Measurements from ENCODE around the gene NFILZ.

NFILZ gene

GRCh38 chr19:8642561-8642960 is 12.1 kb downstream of the NFILZ start:
- DNase-seq = no peak

GRCh38 chr19:8643860-8644653 is 13.6 kb downstream of the NFILZ start:
- DNase-seq = no peak

DNA sequence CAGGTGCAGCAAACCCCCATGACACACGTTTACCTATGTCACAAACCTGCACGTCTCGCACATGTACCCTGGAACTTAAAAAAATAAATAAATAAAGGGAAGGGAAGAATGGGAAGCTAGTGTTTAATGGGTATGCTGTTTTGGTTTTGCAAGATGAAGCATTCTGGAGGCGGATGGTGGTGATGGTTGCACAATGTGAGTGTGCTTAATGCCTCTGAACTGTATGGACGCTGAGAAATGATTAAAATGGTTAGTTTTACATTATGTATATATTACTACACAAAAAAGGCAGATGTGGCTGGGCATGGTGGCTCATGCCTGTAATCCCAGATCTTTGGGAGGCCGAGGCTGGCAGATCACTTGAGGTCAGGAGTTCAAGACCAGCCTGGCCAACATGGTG is 17.8 kb downstream of the NFILZ start:
- DNase-seq = no peak

- peak; percentile 11 for DNase-seq
Measured at GRCh38 chr19:8654591-8655339, 24.3 kb downstream of the NFILZ start.

- DNase-seq = no peak
Measured at GRCh38 chr19:8655340-8655709, 24.9 kb downstream of the NFILZ start.

DNA sequence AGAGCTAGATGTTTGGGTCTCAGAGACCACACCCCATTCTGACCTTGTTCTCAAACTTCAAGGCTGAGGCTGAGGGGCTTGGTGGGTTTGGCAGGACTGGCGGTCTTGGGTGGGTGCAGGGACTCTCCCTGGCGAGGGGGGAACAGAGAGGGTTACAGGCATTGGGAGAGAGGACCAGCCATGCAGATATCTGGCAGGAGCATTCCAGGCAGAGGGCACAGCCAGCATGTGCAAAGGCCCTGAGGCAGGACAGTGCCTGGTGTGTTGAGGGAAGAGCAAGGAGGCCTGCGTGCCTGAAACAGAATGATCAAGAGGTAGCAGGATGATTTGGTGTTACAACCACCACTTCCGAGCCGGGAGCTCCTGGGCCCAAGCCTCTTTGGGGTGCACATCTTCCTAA is 27.4 kb downstream of the NFILZ start:
- no peak for DNase-seq

GRCh38 chr19:8659905-8660304 is 29.5 kb downstream of the NFILZ start:
- DNase-seq = no peak

GRCh38 chr19:8662263-8662662 is 31.8 kb downstream of the NFILZ start:
- DNase-seq = no peak

DNA sequence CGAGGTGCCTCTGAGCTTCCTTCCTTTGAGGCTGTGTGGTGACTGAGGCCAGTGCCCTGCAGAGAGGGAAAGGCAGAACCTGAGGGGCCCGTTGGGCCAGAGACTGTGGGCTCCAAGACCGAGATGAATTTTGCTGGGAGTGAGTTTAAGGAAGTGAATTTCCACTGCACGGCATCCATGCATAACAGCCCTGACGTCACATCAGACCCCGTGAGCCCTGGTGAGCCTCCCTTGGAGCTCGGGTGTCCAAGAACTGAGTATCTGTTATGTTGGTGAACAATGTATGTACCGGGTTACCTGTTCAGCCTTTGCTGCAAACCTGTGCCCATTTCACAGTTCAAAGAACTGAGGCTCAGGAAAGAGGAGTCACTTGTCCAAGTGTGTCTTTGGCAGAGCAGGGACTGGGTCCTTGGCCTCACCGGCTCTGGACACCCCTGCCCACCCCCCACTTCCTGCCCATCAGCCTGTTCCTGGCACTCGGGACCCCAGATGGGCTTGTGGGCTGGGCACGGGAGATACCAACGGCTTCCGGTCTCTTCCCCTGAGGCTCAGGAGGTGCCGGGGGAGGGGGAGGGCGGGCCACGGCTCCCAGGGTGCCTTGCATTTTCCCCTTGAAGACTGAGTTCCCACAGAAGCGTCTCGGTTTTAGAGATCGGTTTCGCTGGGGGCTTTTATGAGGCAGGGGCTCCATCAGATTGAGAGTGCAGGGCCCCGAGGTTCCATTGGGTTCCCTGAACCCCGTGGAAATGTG is 33.7 kb downstream of the NFILZ start:
- no peak for DNase-seq

- DNase-seq = no peak
Measured at GRCh38 chr19:8664671-8665057, 34.2 kb downstream of the NFILZ start.

DNA sequence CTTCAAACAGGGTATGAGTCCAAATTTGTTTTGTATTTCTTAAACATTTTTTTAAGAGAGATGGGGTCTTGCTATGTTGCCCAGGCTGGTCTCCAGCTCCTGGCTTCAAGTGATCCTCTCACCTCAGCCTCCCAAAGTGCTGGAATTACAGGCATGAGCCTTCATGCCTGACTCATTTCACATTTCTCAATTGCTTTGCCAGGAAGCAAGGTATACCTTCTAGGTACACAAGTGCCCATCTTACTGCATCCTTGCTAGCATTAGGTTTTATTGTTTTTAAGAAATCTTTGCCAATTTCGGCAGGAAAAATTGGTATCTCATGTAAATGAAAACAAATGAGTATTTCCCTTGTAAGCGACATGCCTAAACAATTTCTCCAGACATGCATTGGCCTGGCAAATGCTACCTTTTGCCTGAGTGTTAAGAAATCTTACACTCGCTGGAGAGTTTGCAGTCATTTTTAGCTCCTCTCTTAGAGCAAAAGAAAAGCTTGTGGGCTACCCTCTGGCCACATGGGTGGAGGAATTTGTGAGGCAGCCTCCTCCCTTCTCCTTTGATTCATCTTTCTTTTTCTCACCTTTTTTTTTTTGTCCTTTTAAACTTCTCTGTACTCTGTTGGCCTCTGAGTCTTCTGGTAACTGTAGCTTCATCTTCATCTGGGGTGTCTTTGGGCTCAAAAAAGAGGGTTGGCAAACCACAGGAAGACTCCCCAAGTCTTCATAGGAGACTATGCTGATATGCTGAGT is 35.2 kb downstream of the NFILZ start:
- DNase-seq = no peak

- no peak for DNase-seq
Measured at GRCh38 chr19:8666814-8667405, 36.5 kb downstream of the NFILZ start.

- DNase-seq = no peak
Measured at GRCh38 chr19:8673276-8673891, 43.0 kb downstream of the NFILZ start.

GRCh38 chr19:8675066-8675465 is 44.6 kb downstream of the NFILZ start:
- DNase-seq = no peak

DNA sequence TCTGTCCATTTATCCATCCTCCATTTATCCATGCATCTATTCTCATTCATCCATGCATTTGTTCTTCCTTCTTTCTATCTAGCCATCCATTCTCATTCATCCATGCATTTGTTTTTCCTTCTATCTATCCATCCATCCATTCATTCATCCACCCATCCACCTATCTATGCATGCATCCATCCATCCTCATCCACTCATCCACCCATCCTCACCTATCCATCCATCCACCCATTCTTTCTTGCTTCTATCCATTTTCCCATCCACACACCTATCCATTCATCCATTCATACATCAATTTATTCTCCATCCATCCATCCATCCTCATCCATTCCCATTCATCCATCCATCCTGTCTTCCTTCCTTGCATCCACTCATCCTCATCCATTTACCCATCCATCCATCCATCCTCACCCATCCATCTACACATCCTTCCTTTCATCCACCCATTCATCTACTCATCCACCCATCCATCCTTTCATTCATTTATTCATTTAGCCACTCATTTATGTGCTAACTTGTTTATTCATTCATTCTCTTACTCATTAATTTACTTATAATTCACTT is 47.9 kb downstream of the NFILZ start:
- DNase-seq = no peak

Measured in NCI-H1092 (cell line).